H1 (cell line): Measurements from ENCODE around the gene MDM4.

Experiments
- EZH2 ChIP-seq: fragments of 200-600 bp; sonication (generic); IDR thresholded peaks from 2 replicates; pipeline ENCODE4 v1.7.1; 2012; ENCODE audit warnings: low read depth, mild to moderate bottlenecking, moderate library complexity, low read length, inconsistent platforms; ENCODE audit not compliant: severe bottlenecking
- RBBP5 ChIP-seq: IDR thresholded peaks from 2 replicates; pipeline ENCODE4 v1.7.1; 2012; ENCODE audit warnings: low read depth, mild to moderate bottlenecking, inconsistent platforms, low read length, moderate library complexity, borderline replicate concordance
- SAP30 ChIP-seq: fragments of 300-600 bp; sonication (generic); IDR thresholded peaks from 2 replicates; pipeline ENCODE4 v1.7.1; 2012; ENCODE audit warnings: low read length, moderate library complexity, mild to moderate bottlenecking, inconsistent platforms; ENCODE audit not compliant: insufficient read depth, insufficient replicate concordance
- TF ChIP-seq, protein P1 (sequence below), 3 experiments: IDR thresholded peaks; 1 replicate in 2 of 3; 2 replicates in 1 of 3; pipeline versions ENCODE4 v1.5.1 to v1.6.1; 2011; ENCODE audit warnings: low read length in 3 of 3, mild to moderate bottlenecking in 3 of 3, inconsistent platforms in 2 of 3, low read depth in 1 of 3, moderate library complexity in 1 of 3; ENCODE audit not compliant: insufficient read depth in 1 of 3; ENCODE audit errors: control extremely low read depth in 1 of 3
- TF ChIP-seq, protein P2 (sequence below): IDR thresholded peaks from 2 replicates; pipeline ENCODE4 v1.6.1; 2012; ENCODE audit warnings: inconsistent platforms

DNA sequence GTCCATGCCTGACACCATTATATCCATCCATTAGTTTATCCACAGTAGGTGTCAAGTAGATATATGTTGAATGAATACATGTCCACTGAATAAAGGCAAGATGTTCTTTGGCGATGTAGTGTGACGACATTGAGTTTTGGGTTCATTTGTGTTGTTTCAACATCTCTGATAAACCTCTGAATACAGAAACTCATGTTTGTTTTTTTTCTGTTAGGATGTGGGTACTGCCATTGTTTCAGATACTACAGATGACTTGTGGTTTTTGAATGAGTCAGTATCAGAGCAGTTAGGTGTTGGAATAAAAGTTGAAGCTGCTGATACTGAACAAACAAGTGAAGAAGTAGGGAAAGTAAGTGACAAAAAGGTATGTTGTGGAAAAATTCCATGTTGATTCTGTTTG is 28.1 kb downstream of the MDM4 start:
- TF ChIP-seq RBBP5, result no peak
- no peak for TF ChIP-seq EZH2
- TF ChIP-seq, protein P1, sequence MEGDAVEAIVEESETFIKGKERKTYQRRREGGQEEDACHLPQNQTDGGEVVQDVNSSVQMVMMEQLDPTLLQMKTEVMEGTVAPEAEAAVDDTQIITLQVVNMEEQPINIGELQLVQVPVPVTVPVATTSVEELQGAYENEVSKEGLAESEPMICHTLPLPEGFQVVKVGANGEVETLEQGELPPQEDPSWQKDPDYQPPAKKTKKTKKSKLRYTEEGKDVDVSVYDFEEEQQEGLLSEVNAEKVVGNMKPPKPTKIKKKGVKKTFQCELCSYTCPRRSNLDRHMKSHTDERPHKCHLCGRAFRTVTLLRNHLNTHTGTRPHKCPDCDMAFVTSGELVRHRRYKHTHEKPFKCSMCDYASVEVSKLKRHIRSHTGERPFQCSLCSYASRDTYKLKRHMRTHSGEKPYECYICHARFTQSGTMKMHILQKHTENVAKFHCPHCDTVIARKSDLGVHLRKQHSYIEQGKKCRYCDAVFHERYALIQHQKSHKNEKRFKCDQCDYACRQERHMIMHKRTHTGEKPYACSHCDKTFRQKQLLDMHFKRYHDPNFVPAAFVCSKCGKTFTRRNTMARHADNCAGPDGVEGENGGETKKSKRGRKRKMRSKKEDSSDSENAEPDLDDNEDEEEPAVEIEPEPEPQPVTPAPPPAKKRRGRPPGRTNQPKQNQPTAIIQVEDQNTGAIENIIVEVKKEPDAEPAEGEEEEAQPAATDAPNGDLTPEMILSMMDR (IDR thresholded peaks at IDR 0.05; ENCODE audit: control extremely low read depth in 1 of 3, insufficient read depth in 1 of 3, low read depth in 1 of 3, low read length in 3 of 3), result no peak
- TF ChIP-seq, protein P2, sequence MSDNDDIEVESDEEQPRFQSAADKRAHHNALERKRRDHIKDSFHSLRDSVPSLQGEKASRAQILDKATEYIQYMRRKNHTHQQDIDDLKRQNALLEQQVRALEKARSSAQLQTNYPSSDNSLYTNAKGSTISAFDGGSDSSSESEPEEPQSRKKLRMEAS, result no peak
- TF ChIP-seq SAP30, result no peak
